T-helper 2 cell treated with Interferon-gamma antibody and Interleukin-4, amounts not matched to agents 5 μg/mL and 100 μg/mL, for 36 hours (primary cell): ENCODE data around the gene TMEM61.
"Not testable (repeated sequence)": the region's sequence is repeated elsewhere in the genome, so short reads cannot be mapped to it uniquely, and the experiment has no call there.

Experiments used
- DNase-seq: peaks from one replicate; pipeline ENCODE4 v3.0.0; 2021; ENCODE audit warnings: low spot score
- H3K27ac Mint-ChIP-seq: one replicate; pipeline ENCODE4 v1.8.0; 2021; ENCODE audit warnings: mild to moderate bottlenecking, mixed read lengths
- H3K27me3 Mint-ChIP-seq: one replicate; pipeline ENCODE4 v1.8.0; 2021; ENCODE audit warnings: low read depth, mixed read lengths
- H3K36me3 Mint-ChIP-seq: one replicate; pipeline ENCODE4 v1.8.0; 2021; ENCODE audit warnings: low read depth, mixed read lengths
- H3K4me1 Mint-ChIP-seq: one replicate; pipeline ENCODE4 v1.8.0; 2021; ENCODE audit warnings: low read depth, mixed read lengths
- H3K4me3 Mint-ChIP-seq: one replicate; pipeline ENCODE4 v1.8.0; 2022; ENCODE audit warnings: mild to moderate bottlenecking, moderate library complexity, mixed read lengths
- H3K9me3 Mint-ChIP-seq: one replicate; pipeline ENCODE4 v1.8.0; 2021; ENCODE audit warnings: mixed read lengths

The TMEM61 gene

GRCh38 chr1:55010887-55011217, 30.4 kb downstream of the TMEM61 start:
- Mint-ChIP-seq H3K9me3 (no peaks in the 10 kb centered on the region), H3K36me3 (no peaks in the 10 kb centered on the region), H3K4me1 (no peaks in the 10 kb centered on the region), H3K4me3 (no peak overlapping the region), H3K27me3 (peaks cover 4% of the 10 kb centered on the region), H3K27ac (no peak overlapping the region)
- no peak for DNase-seq

- H3K27me3 Mint-ChIP-seq, result peaks cover 14% of the 10 kb centered on the region
- DNase-seq, result no peak
- H3K4me1 Mint-ChIP-seq, result no peaks in the 10 kb centered on the region
- no peak overlapping the region for H3K4me3 Mint-ChIP-seq
- H3K36me3 Mint-ChIP-seq, result no peaks in the 10 kb centered on the region
- H3K9me3 Mint-ChIP-seq, result no peaks in the 10 kb centered on the region
- no peak overlapping the region for H3K27ac Mint-ChIP-seq
Observed at GRCh38 chr1:55012661-55013060, 32.2 kb downstream of the TMEM61 start.

GRCh38 chr1:55015123-55015522, 34.7 kb downstream of the TMEM61 start:
- Mint-ChIP-seq H3K4me1 (no peaks in the 10 kb centered on the region), H3K36me3 (no peaks in the 10 kb centered on the region), H3K9me3 (no peaks in the 10 kb centered on the region), H3K27me3 (peaks cover 14% of the 10 kb centered on the region), H3K27ac (no peak overlapping the region), H3K4me3 (no peak overlapping the region)
- no peak for DNase-seq

- DNase-seq, result no peak
- Mint-ChIP-seq H3K27me3 (peaks cover 14% of the 10 kb centered on the region), H3K36me3 (no peaks in the 10 kb centered on the region), H3K4me1 (no peaks in the 10 kb centered on the region), H3K4me3 (no peak overlapping the region), H3K9me3 (no peaks in the 10 kb centered on the region), H3K27ac (no peak overlapping the region)
Observed at GRCh38 chr1:55015731-55016620, 35.5 kb downstream of the TMEM61 start.

GRCh38 chr1:55018395-55018794, 38.0 kb downstream of the TMEM61 start:
- Mint-ChIP-seq H3K27me3 (peaks cover 14% of the 10 kb centered on the region), H3K4me1 (no peaks in the 10 kb centered on the region), H3K27ac (no peak overlapping the region), H3K36me3 (no peaks in the 10 kb centered on the region), H3K4me3 (no peak overlapping the region), H3K9me3 (no peaks in the 10 kb centered on the region)
- DNase-seq, result no peak

- DNase-seq, result peak; percentile 54
- H3K4me1 Mint-ChIP-seq, result peaks cover 2% of the 10 kb centered on the region
- H3K27me3 Mint-ChIP-seq, result no peaks in the 10 kb centered on the region
- H3K4me3 Mint-ChIP-seq, result no peak overlapping the region
- no peak overlapping the region for H3K27ac Mint-ChIP-seq
- no peaks in the 10 kb centered on the region for H3K9me3 Mint-ChIP-seq
- no peaks in the 10 kb centered on the region for H3K36me3 Mint-ChIP-seq
Observed at GRCh38 chr1:55021942-55022546, 41.6 kb downstream of the TMEM61 start.

- H3K36me3 Mint-ChIP-seq, H3K4me1 Mint-ChIP-seq, H3K27ac Mint-ChIP-seq, H3K4me3 Mint-ChIP-seq, DNase-seq, H3K9me3 Mint-ChIP-seq, H3K27me3 Mint-ChIP-seq: not testable (repeated sequence)
Observed at GRCh38 chr1:55024163-55024562, 43.7 kb downstream of the TMEM61 start.

GRCh38 chr1:55026682-55027081, 46.3 kb downstream of the TMEM61 start:
- H3K27ac Mint-ChIP-seq, H3K4me1 Mint-ChIP-seq, H3K27me3 Mint-ChIP-seq, H3K9me3 Mint-ChIP-seq, H3K36me3 Mint-ChIP-seq, DNase-seq, H3K4me3 Mint-ChIP-seq: not testable (repeated sequence)

- H3K9me3 Mint-ChIP-seq, H3K4me3 Mint-ChIP-seq, H3K4me1 Mint-ChIP-seq, H3K27ac Mint-ChIP-seq, H3K36me3 Mint-ChIP-seq, DNase-seq: not testable (repeated sequence)
- H3K27me3 Mint-ChIP-seq, result peaks cover 23% of the 10 kb centered on the region
Observed at GRCh38 chr1:55031098-55031497, 50.7 kb downstream of the TMEM61 start.

- Mint-ChIP-seq H3K9me3 (no peaks in the 10 kb centered on the region), H3K27me3 (peaks cover 43% of the 10 kb centered on the region), H3K36me3 (no peaks in the 10 kb centered on the region), H3K27ac (no peak overlapping the region), H3K4me1 (peaks cover 2% of the 10 kb centered on the region), H3K4me3 (no peak overlapping the region)
- no peak for DNase-seq
Observed at GRCh38 chr1:55033265-55033614, 52.8 kb downstream of the TMEM61 start.

GRCh38 chr1:55034476-55035133, 54.2 kb downstream of the TMEM61 start:
- no peak overlapping the region for H3K27ac Mint-ChIP-seq
- H3K9me3 Mint-ChIP-seq, result no peaks in the 10 kb centered on the region
- DNase-seq, result no peak
- peaks cover 56% of the 10 kb centered on the region for H3K27me3 Mint-ChIP-seq
- peaks cover 2% of the 10 kb centered on the region for H3K4me1 Mint-ChIP-seq
- no peak overlapping the region for H3K4me3 Mint-ChIP-seq
- no peaks in the 10 kb centered on the region for H3K36me3 Mint-ChIP-seq

- Mint-ChIP-seq H3K4me1 (peaks cover 2% of the 10 kb centered on the region), H3K36me3 (no peaks in the 10 kb centered on the region), H3K27ac (no peak overlapping the region), H3K4me3 (no peak overlapping the region), H3K9me3 (no peaks in the 10 kb centered on the region), H3K27me3 (peaks cover 69% of the 10 kb centered on the region)
- DNase-seq, result no peak
Observed at GRCh38 chr1:55035904-55036303, 55.5 kb downstream of the TMEM61 start.

- no peak overlapping the region for H3K4me3 Mint-ChIP-seq
- no peak overlapping the region for H3K27ac Mint-ChIP-seq
- no peaks in the 10 kb centered on the region for H3K9me3 Mint-ChIP-seq
- no peak for DNase-seq
- peaks cover 2% of the 10 kb centered on the region for H3K4me1 Mint-ChIP-seq
- peaks cover 80% of the 10 kb centered on the region for H3K27me3 Mint-ChIP-seq
- H3K36me3 Mint-ChIP-seq, result no peaks in the 10 kb centered on the region
Observed at GRCh38 chr1:55037733-55038551, 57.5 kb downstream of the TMEM61 start.

- no peaks in the 10 kb centered on the region for H3K9me3 Mint-ChIP-seq
- peaks cover 77% of the 10 kb centered on the region for H3K27me3 Mint-ChIP-seq
- H3K4me1 Mint-ChIP-seq, result peaks cover 2% of the 10 kb centered on the region
- DNase-seq, result no peak
- H3K36me3 Mint-ChIP-seq, result no peaks in the 10 kb centered on the region
- H3K27ac Mint-ChIP-seq, result no peak overlapping the region
- H3K4me3 Mint-ChIP-seq, result no peak overlapping the region
Observed at GRCh38 chr1:55038552-55038838, 58.1 kb downstream of the TMEM61 start.
